Measurements from ENCODE around the gene SCML1.

SCML1 gene

DNA sequence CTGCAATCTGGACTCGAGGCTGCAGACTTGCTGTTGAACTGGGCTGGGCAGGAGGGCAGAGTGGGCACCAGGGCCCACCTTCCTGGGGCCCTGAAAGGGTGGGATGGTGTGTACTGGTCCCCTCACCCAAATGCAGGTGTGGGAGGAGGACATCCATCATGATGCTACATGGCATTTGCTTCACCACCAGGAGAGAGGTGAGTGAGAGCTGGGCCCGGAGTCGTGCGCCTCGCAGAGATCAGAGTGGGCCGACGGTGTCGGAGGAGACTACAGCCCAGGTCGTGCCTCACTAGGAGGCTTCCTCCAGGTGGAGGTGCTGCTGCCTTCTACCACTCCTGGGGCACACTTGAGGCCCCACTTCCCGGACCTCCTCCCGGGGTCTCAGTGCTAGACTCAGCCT lies 50.3 kb downstream of the SCML1 start:
- TF ChIP-seq ZNF677 (tag by site-specific recombination; IDR thresholded peaks at IDR 0.05) (no peak), ZNF585B (tag by site-specific recombination; IDR thresholded peaks at IDR 0.05) (no peak), ZNF544 (tag by site-specific recombination; IDR thresholded peaks at IDR 0.05) (no peak), BCL11B (tag by site-specific recombination; IDR thresholded peaks at IDR 0.05; ENCODE audit: low read depth) (no peak), ZNF560 (tag by site-specific recombination; IDR thresholded peaks at IDR 0.05; ENCODE audit: borderline replicate concordance) (no peak), ZNF223 (tag by site-specific recombination; IDR thresholded peaks at IDR 0.05) (no peak), OSR2 (tag by site-specific recombination; IDR thresholded peaks at IDR 0.05) (no peak), ZNF23 (tag by site-specific recombination; IDR thresholded peaks at IDR 0.05; ENCODE audit: borderline replicate concordance) (no peak), ZNF501 (tag by site-specific recombination; IDR thresholded peaks at IDR 0.05) (no peak), ZEB2 (tag by site-specific recombination; IDR thresholded peaks at IDR 0.05) (no peak), ZNF792 (tag by site-specific recombination; IDR thresholded peaks at IDR 0.05) (no peak), ZNF302 (tag by site-specific recombination; IDR thresholded peaks at IDR 0.05; ENCODE audit: low read depth) (no peak), GLIS1 (tag by site-specific recombination; IDR thresholded peaks at IDR 0.05) (no peak), ZNF132 (tag by site-specific recombination; IDR thresholded peaks at IDR 0.05; ENCODE audit: borderline replicate concordance) (no peak), PRDM1 (tag by site-specific recombination; IDR thresholded peaks at IDR 0.05) (no peak), ZNF121 (tag by site-specific recombination; IDR thresholded peaks at IDR 0.05) (no peak), ZNF140 (tag by site-specific recombination; IDR thresholded peaks at IDR 0.05) (no peak), RBAK (tag by site-specific recombination; IDR thresholded peaks at IDR 0.05) (no peak)
- TF ChIP-seq, protein P1, sequence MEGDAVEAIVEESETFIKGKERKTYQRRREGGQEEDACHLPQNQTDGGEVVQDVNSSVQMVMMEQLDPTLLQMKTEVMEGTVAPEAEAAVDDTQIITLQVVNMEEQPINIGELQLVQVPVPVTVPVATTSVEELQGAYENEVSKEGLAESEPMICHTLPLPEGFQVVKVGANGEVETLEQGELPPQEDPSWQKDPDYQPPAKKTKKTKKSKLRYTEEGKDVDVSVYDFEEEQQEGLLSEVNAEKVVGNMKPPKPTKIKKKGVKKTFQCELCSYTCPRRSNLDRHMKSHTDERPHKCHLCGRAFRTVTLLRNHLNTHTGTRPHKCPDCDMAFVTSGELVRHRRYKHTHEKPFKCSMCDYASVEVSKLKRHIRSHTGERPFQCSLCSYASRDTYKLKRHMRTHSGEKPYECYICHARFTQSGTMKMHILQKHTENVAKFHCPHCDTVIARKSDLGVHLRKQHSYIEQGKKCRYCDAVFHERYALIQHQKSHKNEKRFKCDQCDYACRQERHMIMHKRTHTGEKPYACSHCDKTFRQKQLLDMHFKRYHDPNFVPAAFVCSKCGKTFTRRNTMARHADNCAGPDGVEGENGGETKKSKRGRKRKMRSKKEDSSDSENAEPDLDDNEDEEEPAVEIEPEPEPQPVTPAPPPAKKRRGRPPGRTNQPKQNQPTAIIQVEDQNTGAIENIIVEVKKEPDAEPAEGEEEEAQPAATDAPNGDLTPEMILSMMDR (tag by site-specific recombination; IDR thresholded peaks at IDR 0.05) = no peak
- TF ChIP-seq, protein P2, sequence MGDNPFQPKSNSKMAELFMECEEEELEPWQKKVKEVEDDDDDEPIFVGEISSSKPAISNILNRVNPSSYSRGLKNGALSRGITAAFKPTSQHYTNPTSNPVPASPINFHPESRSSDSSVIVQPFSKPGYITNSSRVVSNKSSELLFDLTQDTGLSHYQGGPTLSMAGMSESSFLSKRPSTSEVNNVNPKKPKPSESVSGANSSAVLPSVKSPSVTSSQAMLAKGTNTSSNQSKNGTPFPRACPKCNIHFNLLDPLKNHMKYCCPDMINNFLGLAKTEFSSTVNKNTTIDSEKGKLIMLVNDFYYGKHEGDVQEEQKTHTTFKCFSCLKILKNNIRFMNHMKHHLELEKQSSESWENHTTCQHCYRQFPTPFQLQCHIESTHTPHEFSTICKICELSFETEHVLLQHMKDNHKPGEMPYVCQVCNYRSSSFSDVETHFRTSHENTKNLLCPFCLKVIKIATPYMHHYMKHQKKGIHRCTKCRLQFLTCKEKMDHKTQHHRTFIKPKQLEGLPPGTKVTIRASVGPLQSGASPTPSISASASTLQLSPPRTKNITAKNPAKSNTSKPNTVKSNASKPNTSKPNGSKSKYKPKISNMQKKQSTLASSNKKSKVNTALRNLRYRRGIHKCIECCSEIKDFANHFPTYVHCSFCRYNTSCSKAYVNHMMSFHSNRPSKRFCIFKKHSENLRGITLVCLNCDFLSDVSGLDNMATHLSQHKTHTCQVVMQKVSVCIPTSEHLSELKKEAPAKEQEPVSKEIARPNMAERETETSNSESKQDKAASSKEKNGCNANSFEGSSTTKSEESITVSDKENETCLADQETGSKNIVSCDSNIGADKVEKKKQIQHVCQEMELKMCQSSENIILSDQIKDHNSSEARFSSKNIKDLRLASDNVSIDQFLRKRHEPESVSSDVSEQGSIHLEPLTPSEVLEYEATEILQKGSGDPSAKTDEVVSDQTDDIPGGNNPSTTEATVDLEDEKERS (tag by site-specific recombination; IDR thresholded peaks at IDR 0.05) = no peak
- Histone ChIP-seq H3K27ac (ENCODE audit: extremely low read depth, low read depth, low read length) (no peak overlapping the region; the same call in 1 of the 2 replicates), H3K4me1 (ENCODE audit: control insufficient read depth, insufficient read depth, low read length) (no peaks in the 10 kb centered on the region), H3K4me3 (ENCODE audit: low read depth, low read length) (no peak overlapping the region), H3K36me3 (ENCODE audit: control insufficient read depth in 2 of 2, insufficient read depth in 1 of 2, low read length in 2 of 2) (no peaks in the 10 kb centered on the region), H3K9me3 (ENCODE audit: control insufficient read depth, insufficient read depth, low read depth, low read length) (no peaks in the 10 kb centered on the region)
- POLR2A ChIA-PET = no interaction called here
- CTCF ChIA-PET = interaction anchor here (0.5 to 3.0 kb wide), 23 partner anchors 9 to 703 kb away, joined by 3 to 9 read pairs (median 3); no protein-coding TSS in a partner anchor

DNA sequence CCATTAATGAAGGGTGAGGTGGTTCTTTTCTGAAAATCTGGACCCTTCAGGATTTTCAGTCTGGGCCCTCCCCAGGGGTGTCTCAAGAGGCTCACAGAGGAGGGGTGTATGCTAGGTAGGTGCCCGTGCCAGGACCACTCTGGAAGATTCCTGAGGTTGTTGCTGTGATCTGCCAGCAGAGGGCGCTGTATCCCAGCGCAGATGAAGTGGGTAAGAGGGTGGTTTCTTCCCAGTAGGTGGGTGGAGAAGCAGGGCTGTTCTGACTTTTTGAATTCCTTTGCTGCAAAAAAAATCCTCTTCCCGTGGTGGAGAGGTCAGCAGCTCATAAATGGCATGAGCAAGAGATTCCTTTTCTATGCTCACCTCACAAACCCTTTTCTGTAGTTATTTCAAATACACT lies 51.1 kb downstream of the SCML1 start:
- H3K4me3 ChIP-seq (ENCODE audit: low read depth, low read length) = no peak overlapping the region
- TF ChIP-seq ZNF677 (tag by site-specific recombination; IDR thresholded peaks at IDR 0.05) (no peak), HOXC10 (CRISPR knock-in tag; IDR thresholded peaks at IDR 0.05) (no peak), ZNF600 (tag by site-specific recombination; IDR thresholded peaks at IDR 0.05) (no peak), SP3 (tag by site-specific recombination; IDR thresholded peaks at IDR 0.05) (no peak), ZFHX2 (tag by site-specific recombination; conservative IDR thresholded peaks at IDR 0.05) (peak; percentile 51), ZNF660 (tag by site-specific recombination; IDR thresholded peaks at IDR 0.05) (peak; percentile 65; the same call in 1 of the 2 replicates), ZNF654 (tag by site-specific recombination; IDR thresholded peaks at IDR 0.05; ENCODE audit: low read depth) (peak; percentile 81), ZNF707 (tag by site-specific recombination; IDR thresholded peaks at IDR 0.05) (no peak)
- TF ChIP-seq, protein P3, sequence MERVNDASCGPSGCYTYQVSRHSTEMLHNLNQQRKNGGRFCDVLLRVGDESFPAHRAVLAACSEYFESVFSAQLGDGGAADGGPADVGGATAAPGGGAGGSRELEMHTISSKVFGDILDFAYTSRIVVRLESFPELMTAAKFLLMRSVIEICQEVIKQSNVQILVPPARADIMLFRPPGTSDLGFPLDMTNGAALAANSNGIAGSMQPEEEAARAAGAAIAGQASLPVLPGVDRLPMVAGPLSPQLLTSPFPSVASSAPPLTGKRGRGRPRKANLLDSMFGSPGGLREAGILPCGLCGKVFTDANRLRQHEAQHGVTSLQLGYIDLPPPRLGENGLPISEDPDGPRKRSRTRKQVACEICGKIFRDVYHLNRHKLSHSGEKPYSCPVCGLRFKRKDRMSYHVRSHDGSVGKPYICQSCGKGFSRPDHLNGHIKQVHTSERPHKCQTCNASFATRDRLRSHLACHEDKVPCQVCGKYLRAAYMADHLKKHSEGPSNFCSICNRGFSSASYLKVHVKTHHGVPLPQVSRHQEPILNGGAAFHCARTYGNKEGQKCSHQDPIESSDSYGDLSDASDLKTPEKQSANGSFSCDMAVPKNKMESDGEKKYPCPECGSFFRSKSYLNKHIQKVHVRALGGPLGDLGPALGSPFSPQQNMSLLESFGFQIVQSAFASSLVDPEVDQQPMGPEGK (tag by site-specific recombination; IDR thresholded peaks at IDR 0.05) = peak; percentile 20; the same call in 1 of the 2 replicates
- TF ChIP-seq, protein P1 (tag by site-specific recombination; IDR thresholded peaks at IDR 0.05) = peak; percentile 63

More for the DNA sequence above, 51.1 kb downstream of the SCML1 start:
- ChIA-PET CTCF (interaction anchor here (0.6 to 3.0 kb wide), 33 partner anchors 8 to 702 kb away, joined by 3 to 9 read pairs (median 3); no protein-coding TSS in a partner anchor), POLR2A (no interaction called here)
- H3K27ac ChIP-seq (ENCODE audit: extremely low read depth, low read depth, low read length) = no peak overlapping the region
- no peaks in the 10 kb centered on the region for H3K9me3 ChIP-seq (ENCODE audit: control insufficient read depth, insufficient read depth, low read depth, low read length)
- H3K36me3 ChIP-seq (ENCODE audit: control insufficient read depth in 2 of 2, insufficient read depth in 1 of 2, low read length in 2 of 2) = no peaks in the 10 kb centered on the region
- H3K4me1 ChIP-seq (ENCODE audit: control insufficient read depth, insufficient read depth, low read length) = no peaks in the 10 kb centered on the region
